GM20431 (cell line): ENCODE measurements around the gene CFDP1.

Experiments
- in situ Hi-C: fragments of 300-500 bp; cut with MseI, MboI; formaldehyde crosslinking; loops from one replicate; pipeline ENCODE4 v1.15.0; 2020; ENCODE audit warnings: low sequenced_read_pairs; ENCODE audit not compliant: unreplicated experiment

Gene CFDP1

DNA sequence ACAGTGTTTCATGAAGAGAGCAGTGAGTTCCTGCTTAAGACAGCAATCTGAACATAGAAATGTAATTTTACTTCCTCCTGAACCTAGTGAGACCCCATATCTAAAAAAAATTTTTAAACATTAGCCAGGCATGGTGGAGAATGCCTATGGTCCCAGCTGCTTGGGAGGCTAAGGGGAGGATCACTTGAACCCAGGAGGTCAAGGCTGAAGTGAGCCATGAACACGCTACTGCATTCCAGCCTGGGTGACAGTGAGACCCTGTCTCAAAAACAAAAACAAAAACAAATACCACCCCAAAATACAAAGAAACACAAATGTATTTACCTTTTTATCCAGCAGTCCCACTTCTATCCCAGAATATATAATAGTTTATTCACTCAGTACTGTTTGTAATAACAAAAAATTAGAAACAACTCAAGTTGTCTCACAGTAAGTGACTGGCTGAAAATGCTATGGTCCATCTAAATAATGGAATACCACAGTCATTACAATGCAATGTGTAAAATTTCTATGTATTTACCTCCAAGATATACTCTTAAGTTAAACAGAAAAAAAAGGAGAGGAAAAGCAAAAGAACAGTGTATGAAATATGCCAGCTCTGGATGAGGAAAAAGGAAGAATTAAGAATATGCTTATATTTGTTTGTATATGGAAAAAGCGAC lies 16.3 kb downstream of the CFDP1 start:
- in situ Hi-C loops, result no loop called here

GRCh38 chr16:75415169-75415905 lies 18.0 kb downstream of the CFDP1 start:
- in situ Hi-C loops, result no loop called here

GRCh38 chr16:75413951-75414350 lies 19.4 kb downstream of the CFDP1 start:
- in situ Hi-C loops, result no loop called here

- in situ Hi-C loops, result no loop called here
Observed at GRCh38 chr16:75406943-75407342, 26.4 kb downstream of the CFDP1 start.

- in situ Hi-C loops, result no loop called here
Observed at GRCh38 chr16:75402821-75403475, 30.4 kb downstream of the CFDP1 start.

DNA sequence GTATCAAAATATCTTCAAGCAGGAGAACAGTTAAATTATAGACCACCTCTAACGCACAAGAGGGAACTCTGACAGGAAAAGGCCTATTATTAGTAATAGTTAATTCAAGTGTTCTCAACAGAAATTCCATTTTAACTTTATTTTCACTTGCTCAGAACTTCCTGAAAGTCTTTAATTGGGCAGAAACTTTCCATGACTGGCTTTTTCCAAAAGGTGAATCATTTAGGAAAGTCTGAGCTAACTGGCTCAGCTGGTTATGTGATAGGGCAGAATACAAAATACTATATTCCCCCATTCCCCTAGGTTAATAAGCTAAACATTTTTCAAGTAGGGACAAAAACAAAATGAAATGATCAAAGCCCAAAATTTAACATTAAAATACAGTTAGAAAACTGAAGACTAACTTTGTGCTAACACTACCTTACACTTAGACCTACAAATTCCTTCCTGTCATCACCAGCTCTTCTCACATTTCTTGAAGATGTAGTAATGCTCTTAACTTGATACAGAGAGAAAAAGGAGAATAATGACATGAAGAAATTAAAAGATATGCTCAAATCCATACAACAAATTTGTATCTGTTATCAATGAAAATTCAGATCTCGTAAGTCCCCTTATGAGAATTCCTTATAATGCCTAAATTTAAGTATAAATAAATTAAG lies 31.0 kb downstream of the CFDP1 start:
- in situ Hi-C loops, result no loop called here

- in situ Hi-C loops, result no loop called here
Observed at GRCh38 chr16:75401691-75402090, 31.6 kb downstream of the CFDP1 start.

GRCh38 chr16:75398333-75398732 lies 35.0 kb downstream of the CFDP1 start:
- in situ Hi-C loops, result no loop called here

GRCh38 chr16:75394941-75395340 lies 38.4 kb downstream of the CFDP1 start:
- in situ Hi-C loops, result no loop called here

- in situ Hi-C loops, result no loop called here
Observed at GRCh38 chr16:75392906-75393305, 40.4 kb downstream of the CFDP1 start.

- in situ Hi-C loops, result no loop called here
Observed at GRCh38 chr16:75390926-75391653, 42.2 kb downstream of the CFDP1 start.

- in situ Hi-C loops, result loop anchor here (10.0 kb wide), 1 partner anchor 144 kb away; no protein-coding TSS in a partner anchor
Observed at GRCh38 chr16:75389096-75389690, 44.1 kb downstream of the CFDP1 start.

DNA sequence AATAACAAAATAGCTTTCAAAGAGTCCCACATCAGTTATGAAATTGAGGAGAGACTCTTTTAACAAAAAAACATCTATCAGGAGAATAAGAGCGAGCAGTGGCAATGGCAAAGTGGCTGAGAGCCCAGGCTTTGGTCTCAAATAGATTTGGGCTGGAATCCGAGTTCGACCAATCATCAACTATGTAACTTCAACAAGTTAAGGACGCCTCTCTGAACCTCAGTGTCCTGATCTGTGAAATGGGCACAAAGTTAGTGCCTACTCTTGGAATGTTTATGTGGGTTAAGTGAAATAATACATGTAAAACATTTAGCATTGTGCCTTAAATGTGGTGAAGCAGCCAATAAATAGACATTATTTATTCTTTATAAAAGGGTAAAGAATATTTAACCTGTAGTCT lies 45.4 kb downstream of the CFDP1 start:
- in situ Hi-C loops, result loop anchor here (10.0 kb wide), 1 partner anchor 143 kb away; no protein-coding TSS in a partner anchor

GRCh38 chr16:75385507-75386152 lies 47.7 kb downstream of the CFDP1 start:
- in situ Hi-C loops, result loop anchor here (10.0 kb wide), 1 partner anchor 141 kb away; no protein-coding TSS in a partner anchor

- in situ Hi-C loops, result loop anchor here (10.0 kb wide), 1 partner anchor 138 kb away; no protein-coding TSS in a partner anchor
Observed at GRCh38 chr16:75383141-75383540, 50.2 kb downstream of the CFDP1 start.

DNA sequence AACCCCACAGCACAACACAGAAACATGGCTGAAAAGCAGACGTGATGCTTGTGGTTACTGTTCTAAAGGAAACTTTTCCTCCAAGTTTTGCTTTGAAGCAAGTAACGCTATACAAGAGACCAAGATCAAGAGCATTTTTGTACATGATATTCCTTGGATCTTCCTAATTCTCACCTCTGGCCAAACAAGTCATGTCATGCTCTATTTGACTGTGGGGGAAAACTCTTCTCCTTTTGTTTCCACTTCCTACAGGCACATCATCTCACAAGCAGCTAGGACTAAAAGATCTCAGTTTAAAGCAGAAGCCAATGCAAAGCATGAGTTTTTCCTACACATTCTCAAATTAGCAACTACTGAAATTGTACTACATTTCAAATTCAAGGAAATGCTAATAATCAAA lies 50.7 kb downstream of the CFDP1 start:
- in situ Hi-C loops, result loop anchor here (10.0 kb wide), 1 partner anchor 138 kb away; no protein-coding TSS in a partner anchor

GRCh38 chr16:75380870-75381269 lies 52.4 kb downstream of the CFDP1 start:
- in situ Hi-C loops, result loop anchor here (10.0 kb wide), 1 partner anchor 136 kb away; no protein-coding TSS in a partner anchor

- in situ Hi-C loops, result loop anchor here (10.0 kb wide), 1 partner anchor 135 kb away; no protein-coding TSS in a partner anchor
Observed at GRCh38 chr16:75379911-75380847, 53.1 kb downstream of the CFDP1 start.
